Hematopoietic multipotent progenitor cell treated with erythropoietin and hydrocortisone succinate and interleukin-3 and kit ligand, for 17 days (in vitro differentiated cells): ENCODE measurements around the gene COL4A2.
"Not testable (repeated sequence)": the region's sequence is repeated elsewhere in the genome, so short reads cannot be mapped to it uniquely, and the experiment has no call there.

ENCODE experiments used
- DNase-seq: peaks from one replicate; pipeline ENCODE4 v3.0.0-alpha.2; 2015; ENCODE audit warnings: low spot score

The COL4A2 gene

DNA sequence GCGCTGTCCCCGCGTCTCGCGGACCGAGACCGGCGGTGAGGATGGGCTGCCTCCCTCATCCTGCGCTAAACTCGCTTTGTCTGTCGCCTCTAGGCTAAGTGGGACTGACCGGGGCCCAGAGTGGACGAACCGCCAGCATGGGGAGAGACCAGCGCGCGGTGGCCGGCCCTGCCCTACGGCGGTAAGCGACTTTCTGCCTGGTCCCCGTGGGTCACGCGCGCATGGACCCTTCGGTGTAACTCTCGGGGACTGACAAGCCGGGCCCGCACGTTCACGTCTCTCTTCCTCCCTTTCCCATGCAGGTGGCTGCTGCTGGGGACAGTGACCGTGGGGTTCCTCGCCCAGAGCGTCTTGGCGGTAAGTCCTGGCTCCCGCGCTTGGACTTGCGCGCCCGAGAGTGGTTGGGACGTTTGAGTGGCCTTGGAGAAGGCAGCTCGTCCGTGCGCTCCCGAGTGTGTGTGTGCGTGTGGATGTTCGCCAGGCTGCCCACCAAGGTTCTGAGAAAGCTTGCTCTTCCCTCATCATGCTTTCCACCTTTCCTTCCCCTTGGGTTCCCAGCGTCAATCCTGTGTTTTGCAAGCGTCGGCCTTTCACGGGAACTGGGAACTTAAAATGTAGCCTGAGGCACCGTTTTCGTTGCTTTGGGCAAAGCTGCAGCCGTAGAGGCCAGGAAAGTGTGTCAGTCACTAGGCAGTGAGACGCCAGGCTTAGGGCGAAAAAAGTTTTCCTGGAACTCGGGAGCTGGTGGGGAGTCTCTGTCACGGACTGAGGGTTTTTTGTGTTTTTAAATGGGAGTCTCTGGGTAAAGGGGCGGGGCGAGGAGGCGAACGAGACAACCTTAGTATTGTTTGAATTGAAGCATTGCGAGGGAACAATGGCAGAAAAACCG lies 927 bp downstream of the COL4A2 start:
- DNase-seq = no peak

DNA sequence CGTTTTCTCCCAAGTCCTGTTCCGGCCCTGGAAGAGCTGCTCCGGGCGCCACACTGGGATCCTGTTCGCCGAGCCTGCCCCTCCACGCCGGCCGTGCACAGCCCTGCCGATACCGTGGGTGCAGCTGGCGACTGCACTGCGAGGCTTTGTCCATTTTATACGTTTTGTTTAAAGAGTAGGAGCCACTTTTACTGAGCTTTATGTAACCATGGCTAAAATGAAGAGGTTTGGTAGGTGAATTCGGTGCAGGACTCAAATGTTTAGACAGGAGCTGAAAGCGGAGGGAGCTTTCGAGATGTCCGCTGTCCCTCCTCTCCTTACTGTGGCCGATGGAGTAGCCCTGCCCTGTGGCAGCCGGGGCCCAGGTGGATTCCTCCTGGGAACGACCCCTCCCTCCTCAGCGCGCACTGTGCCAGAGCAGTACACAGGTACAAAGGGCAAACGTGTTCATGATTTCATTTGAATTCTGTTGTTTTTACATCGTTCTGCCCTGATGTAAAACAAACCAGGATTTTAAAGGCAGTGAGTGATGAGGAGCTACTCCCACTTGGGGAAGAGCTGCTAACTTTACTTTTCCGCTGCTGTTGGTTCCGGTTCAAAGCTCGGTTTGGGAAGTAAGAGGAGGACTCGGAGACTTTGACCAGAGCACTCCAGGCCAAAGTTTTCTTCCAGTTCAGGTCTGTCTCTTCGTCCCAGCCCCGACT lies 1.7 kb downstream of the COL4A2 start:
- no peak for DNase-seq

DNA sequence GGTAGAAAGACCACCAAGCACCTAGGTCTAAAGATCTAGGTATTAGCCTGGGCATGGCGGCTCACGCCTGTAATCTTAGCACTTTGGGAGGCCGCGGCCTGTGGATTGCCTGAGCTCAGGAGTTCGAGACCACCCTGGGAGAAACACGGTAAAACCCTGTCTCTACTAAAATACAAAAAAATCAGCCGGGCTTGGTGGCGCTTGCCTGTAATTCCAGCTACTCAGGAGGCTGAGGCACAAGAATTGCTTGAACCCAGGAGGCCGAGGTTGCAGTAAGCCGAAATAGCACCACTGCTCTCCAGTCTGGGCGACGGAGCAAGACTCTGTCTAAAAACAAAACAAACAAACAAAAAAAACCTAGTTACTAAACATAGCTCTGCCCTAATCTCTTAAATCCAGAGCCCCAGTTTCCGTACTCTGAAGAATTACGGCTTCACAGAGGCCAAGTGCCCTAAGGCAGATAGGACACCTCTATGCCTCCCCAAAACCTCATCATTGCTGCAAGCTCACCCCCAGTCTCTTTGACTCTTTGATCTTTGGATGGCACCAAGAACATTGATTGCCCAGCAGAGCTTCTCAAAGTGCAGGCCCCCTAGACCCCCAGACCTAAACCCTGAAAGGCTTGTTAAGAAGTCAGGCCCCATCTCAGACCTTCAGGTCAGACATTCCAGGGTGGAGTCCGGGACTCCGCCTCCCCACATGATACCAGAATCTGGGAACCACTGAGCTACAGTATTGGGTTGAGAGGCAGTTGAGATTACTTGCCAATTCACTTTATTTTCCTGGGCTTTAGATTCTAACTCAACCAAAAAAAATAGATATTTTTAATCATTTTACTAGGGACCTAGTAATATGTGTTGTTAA lies 2.8 kb downstream of the COL4A2 start:
- DNase-seq = no peak

DNA sequence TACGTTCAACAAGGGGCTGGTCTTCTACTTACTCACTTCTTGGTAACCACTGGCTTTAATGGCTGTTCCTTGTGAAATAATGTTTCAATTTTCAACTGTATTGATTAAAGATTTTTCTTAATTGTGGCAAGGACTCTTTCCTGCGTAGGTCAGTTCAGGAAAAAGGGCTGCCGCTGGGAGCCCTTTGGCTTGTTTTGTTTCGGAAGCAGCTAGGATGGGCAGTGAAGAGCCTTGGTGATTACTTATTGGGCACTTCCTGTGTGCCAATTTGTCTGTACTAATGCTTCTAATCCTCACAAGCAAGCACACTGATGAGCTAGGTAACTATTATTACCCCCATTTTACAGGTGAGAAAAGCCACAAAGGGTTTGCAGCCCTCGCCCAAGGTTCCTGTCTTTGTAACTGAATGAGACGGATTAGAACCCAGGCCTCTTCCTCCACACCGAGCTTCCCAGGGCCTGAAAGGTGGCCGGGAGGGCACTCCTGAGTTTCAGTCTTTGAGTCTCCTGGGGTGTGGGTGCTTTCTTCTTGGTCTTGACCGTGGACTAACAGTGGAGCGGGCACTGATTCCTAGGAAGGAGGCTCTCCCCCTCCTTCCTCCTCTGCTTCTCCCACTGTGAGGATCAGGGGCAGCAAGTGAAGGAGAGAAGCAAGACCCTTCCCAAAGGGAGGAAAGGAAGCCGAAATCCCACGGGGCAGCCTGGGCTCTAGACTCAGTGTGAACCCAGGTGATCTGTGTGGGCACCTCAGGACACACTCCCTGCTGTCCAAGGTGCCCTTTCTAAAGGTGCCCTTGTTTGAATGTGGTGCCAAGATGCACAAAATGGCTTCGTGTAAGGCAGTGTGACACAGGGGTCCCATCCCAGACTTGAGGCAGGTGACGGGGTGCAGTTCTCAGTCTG lies 3.7 kb downstream of the COL4A2 start:
- no peak for DNase-seq

DNA sequence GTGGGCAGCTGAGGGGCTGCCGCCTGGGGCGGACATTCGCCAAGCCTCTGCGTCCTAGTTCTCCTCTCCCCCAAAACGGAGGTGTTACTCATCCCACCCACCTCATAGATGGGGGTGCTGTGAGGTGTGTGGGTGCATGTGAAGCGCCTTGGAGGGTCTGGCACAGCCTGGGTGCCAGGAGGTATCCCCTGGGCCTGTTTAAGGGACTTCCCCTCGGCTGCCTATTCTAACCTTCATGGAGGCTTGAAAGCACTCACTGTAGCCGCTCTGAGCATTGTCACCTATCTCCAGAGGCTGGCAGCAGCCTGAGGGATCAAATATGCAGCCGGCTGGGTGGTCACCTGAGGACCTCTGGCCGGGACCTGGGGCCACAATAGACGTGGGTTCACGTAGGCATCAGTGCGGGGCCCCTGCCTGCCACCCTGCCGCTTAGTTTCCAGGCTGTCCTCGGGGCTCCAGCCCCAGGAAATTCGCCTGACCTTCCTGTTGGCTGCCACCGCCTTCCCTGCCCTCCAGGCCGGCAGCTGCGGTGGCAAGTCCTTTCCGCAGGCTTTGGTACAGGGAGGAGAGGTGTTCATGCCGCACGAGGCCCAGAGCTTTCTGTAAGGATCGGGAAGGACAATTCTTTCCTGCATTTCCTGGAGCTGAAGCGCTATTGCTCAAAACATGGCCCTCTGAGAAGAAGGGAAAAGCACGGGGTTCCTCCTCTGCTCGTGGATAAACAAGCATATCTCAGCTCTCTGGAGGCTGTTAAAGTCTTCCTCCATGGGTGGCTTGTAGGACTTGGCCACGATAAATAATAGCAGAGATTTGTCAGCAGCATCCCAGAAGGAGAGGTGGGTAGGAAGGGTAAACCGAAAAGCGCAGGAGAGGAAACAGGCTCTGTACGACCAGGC lies 4.6 kb downstream of the COL4A2 start:
- no peak for DNase-seq

DNA sequence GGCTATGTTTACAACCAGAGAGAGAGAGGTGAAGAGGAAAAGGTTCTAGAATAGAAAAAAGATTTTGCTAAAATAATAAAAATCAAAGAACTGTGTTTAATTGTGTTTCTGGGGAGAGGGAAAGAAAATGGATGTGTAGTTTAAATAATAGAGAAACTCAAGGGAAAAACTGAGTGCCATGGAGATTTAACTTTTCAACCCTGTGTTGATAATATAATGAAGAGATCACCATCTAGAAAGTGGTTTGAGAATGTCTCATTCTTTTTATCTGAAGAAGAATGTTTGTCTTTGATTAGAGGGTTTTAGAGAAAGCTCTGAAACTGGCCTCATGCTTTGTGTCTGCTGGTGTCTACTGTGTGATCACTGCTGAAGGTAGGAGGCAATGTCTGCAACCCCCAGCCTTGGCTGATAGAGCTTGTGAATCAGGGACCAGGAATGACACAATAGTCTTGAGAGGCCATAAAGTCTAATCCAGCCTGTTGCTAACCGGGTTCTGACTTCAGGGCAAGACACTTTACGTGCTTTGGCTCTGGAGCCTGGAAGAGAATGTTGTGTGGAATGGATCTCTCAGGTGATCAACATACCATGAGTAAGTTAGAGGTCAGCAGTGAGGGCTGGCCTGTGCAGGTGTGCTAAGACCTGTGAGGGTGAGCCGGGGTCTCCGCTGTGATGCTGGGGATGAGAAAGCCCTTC lies 5.4 kb downstream of the COL4A2 start:
- no peak for DNase-seq

DNA sequence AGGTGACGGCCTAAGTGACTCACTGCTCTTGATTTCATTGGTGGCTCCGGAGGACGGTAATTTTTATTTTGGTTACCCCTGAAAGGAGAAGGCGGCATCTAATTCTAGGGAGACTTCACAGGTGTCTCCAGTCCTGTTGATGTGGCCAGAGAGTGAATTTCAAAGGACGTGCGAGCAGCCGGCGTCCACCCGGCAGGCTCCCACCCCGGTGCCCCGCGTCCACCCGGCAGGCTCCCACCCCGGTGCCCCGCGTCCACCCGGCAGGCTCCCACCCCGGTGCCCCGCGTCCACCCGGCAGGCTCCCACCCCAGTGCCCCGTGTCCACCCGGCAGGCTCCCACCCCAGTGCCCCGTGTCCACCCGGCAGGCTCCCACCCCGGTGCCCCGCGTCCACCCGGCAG lies 6.2 kb downstream of the COL4A2 start:
- not testable (repeated sequence) for DNase-seq

DNA sequence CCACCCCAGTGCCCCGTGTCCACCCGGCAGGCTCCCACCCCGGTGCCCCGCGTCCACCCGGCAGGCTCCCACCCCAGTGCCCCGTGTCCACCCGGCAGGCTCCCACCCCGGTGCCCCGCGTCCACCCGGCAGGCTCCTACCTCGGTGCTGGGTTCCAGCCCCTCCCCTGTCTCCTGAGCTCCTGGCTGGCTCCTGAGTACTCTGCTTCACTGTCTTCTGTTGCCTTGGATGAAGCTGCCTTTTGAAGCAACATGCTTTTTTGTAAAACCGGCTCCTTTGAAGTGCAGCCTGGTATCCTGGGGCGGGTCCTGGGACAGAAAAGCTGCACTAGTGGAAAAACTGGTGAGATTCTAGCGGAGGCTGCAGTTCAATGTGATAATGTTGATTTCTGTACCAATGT lies 6.6 kb downstream of the COL4A2 start:
- DNase-seq = not testable (repeated sequence)

DNA sequence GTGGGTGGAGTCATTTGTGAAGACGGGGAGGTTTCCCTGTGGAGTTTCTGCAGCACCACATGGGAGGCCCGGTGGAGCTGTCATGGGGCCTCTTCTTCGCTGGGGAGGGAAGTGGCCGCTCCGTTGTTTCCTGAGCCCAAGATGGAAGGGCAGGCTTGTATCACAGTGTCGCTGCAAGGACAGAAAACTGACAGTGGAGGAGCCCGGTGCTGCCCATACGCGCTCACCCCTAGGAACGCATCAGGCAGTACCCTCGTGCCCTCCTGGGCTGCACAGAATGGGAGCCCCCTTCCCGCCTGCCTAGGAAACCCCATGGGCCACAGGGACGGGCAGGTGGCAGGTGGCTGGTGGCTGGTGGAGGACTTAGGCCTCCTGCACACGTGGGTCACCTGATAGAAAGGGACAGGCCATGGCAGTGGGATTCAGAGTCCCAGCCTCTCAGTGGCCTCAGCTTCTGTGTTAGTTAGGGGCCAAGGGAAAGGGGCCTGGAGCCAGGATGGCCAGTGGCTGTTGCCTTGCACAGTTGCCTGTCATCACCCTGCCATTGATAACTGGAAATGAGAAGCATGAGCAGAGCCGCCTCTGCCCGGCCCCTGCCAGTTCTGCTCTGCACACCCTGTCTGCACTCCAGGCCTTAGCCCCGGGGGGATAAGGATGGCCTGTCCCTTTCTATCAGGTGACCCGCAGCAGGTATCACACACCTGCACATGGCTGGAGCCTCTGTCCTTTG lies 7.6 kb downstream of the COL4A2 start:
- no peak for DNase-seq

DNA sequence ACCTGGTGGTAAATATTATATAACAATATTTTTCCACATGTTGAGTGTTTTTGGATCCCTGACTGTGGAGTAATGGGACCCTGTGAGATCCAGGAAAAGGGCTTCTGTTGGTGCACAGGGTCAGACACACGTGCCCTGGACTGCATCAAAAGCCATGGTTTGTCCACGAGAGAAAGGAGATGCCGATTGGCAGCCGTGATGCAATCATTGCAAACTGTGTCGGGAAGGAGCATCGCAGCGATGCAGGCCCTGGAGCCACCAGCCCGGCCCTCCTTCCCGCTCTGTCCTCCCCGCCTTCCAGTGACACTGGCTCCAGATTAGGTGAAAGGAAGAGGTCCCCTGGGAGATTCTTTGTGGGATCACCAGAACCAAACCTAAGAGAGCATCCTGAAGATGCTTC lies 9.1 kb downstream of the COL4A2 start:
- DNase-seq = no peak

DNA sequence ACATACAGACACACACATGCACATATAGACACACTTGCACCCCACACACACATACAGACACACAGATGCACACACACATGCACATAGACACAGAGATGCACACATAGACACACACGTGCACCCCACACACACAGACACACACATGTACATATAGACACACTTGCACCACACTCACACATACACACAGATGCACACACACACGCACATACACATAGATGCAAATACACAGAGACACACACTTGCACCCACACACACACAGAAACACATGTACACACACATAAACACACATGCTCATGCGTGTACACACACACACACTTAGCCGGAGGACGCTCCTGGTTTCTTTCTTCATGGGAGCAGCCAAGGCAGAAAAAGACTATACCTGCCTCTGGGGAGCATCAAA lies 10.0 kb downstream of the COL4A2 start:
- no peak for DNase-seq

DNA sequence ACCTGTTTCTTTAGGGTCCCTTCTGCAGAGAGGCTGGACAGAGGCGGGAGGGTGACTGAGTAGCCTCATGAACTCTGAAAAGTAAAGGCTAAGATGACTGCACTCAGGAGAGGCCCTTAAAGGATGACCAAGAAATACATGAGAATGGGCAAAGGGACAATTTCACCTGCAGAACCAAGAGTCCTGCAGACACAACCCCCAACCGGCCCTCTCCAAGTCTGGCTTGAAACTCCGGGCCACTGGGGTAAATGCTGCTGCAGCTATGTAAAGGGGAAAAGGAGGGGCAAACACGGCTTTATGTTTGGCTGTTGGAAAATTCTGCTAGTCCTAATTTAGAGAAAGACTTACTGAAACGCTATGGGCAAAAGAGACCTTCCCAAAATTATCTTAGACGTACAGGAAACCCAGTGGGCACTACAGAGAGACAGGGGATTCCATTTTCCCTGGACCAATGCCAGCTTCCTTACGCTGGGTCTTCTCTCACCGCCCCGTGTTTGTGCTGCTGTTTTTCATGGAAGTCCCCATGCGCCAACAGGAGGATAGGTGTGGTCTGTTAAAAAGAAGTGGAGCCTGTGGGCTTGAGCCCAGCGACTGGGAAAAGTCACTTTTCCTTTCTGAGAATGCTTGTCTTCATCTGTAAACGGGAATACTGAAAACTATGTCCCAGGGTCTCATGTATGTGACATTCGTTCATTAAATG lies 10.6 kb downstream of the COL4A2 start:
- no peak for DNase-seq

DNA sequence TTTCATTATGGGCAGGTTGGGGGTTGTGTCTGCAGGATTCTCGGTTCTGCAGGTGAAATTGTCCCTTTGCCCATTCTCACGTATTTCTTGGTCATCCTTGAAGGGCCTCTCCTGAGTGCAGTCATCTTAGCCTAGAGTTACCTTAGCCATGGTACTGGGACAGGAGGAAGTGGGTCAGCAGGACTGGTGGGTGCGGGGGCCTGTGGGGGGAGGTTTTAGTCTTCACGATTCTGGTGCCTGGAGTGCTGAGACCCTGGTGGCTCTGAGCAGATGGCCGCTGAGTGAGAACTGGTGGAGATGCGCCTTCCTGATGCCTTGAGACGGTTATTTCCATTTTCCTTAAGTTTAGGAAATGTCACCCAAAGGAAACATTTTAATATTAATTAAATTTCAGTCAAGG lies 11.8 kb downstream of the COL4A2 start:
- DNase-seq = no peak

DNA sequence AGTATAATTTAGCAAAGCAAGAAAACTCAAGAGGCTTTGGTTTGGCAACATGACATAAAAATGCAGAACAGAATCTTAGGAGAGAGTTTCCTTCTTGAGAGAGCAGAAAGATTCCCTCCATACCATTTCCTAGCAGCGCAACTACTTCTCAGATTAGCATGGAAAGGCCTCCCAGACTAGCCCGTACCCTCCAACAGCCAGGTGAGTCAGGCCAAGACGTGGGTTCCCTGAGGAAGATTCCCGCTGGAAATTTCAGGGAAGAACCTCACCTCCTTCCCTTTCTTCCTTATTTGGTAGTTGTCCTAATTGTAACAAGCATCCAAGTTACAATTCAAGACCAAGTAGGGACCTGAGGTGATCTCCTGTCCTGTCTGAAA lies 12.3 kb downstream of the COL4A2 start:
- DNase-seq = no peak

DNA sequence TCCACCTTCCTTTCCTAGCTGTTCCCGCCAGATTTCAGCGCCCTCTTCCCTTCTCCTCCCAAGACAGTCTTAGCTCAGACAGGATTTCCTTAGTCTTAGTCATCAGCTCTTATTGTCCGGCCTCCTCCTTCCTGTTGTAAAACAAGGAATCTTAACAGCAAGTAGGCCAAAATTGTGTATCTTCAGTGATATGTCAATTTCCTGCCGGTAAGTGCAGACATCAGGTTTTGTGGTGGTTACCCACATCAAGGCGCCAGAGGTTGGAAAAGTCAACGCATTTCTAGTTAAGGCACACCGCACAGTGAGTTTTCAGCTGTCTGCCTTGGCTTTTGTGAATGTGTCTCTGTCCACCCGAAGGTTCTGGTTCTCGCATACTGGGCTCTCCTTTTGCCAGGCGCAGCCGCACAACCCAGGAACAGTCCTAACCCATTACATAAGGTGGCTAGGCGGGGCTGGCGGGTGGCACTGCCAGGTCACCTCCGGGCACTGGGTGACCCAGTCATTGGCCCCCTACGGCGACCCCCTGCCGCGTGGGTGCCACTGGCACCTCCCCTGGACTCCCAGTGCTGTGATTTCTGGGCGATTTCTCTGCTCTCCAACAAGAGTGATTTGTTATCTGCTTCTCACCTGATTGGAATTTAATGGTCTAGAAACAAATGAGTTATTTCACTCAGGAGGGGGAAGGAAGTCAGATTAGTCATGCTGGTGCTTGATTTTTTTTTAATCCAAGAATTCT lies 12.9 kb downstream of the COL4A2 start:
- no peak for DNase-seq

DNA sequence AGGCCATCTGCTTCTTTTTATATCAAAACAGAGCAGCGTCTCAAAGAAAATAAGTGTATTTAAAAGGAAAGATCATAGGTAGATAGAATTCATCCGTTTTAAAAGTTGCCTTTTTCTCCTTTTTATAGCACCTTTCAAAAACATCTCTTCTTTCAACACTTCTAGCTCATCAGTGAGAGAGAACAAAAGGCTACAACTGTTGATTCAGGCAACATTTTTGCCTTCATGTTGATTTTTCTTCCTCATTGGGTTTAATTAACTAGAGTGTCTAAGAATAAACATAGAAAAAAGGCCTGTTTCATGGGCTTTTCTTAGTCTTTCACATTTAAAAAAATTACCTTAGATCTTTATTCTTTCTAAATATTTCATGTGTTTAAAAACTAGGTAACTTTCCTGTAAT lies 13.6 kb downstream of the COL4A2 start:
- DNase-seq = no peak

DNA sequence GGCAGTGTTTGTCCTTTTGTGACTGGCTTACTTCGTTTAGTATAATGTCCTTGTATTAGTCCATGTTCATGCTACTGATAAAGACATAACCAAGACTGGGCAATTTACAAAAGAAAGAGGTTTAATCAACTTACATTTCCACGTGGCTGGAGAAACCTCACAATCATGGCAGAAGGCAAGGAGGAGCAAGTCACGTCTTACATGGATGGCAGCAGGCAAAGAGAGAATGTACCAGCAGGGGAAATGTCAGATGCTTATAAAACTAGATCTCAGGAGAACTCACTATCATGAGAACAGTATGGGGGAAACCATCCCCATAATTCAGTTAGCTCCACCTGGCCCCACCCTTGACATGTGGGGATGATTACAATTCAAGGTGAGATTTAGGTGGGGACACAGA lies 14.5 kb downstream of the COL4A2 start:
- DNase-seq = not testable (repeated sequence)
